HEK293 (cell line): ENCODE data around the gene KLHL36.

Experiments used
- TCF7L2 ChIP-seq: IDR thresholded peaks from 2 replicates; pipeline ENCODE4 v1.6.1; 2011; ENCODE audit warnings: low read depth, mild to moderate bottlenecking, inconsistent platforms, low read length, moderate library complexity, borderline replicate concordance
- ZBTB21 ChIP-seq: fragments of 450-650 bp; formaldehyde crosslinking; IDR thresholded peaks from 2 replicates; pipeline ENCODE4 v1.5.1; 2017; ENCODE audit warnings: missing biosample characterization, missing genetic modification characterization
- ZBTB7A ChIP-seq: fragments of 450-650 bp; formaldehyde crosslinking; IDR thresholded peaks from 2 replicates; pipeline ENCODE4 v1.5.1; 2016; ENCODE audit warnings: low read depth, missing biosample characterization, missing genetic modification characterization
- ZNF302 ChIP-seq: fragments of 450-650 bp; formaldehyde crosslinking; IDR thresholded peaks from 2 replicates; pipeline ENCODE4 v1.5.1; 2016; ENCODE audit warnings: missing biosample characterization, missing genetic modification characterization, low read depth
- ZNF311 ChIP-seq: fragments of 450-650 bp; formaldehyde crosslinking; IDR thresholded peaks from 2 replicates; pipeline ENCODE4 v1.5.1; 2017; ENCODE audit warnings: missing biosample characterization, missing genetic modification characterization, borderline replicate concordance
- ZNF37A ChIP-seq: fragments of 450-650 bp; IDR thresholded peaks from 2 replicates; pipeline ENCODE4 v1.5.1; 2018; ENCODE audit warnings: missing biosample characterization, missing genetic modification characterization
- ZNF510 ChIP-seq: fragments of 450-650 bp; formaldehyde crosslinking; IDR thresholded peaks from 2 replicates; pipeline ENCODE4 v1.5.1; 2018; ENCODE audit warnings: mild to moderate bottlenecking, missing genetic modification characterization, missing biosample characterization; ENCODE audit not compliant: insufficient replicate concordance
- ZNF768 ChIP-seq: fragments of 450-650 bp; formaldehyde crosslinking; IDR thresholded peaks from 2 replicates; pipeline ENCODE4 v1.5.1; 2018; ENCODE audit warnings: missing biosample characterization, mild to moderate bottlenecking, missing genetic modification characterization
- ZNF837 ChIP-seq: fragments of 450-650 bp; formaldehyde crosslinking; IDR thresholded peaks from 2 replicates; pipeline ENCODE4 v1.5.1; 2016; ENCODE audit warnings: missing biosample characterization, missing genetic modification characterization
- TF ChIP-seq, protein P1 (sequence below): fragments of 450-650 bp; formaldehyde crosslinking; IDR thresholded peaks from 2 replicates; pipeline ENCODE4 v1.5.1; 2016; ENCODE audit warnings: missing biosample characterization, missing genetic modification characterization
- TF ChIP-seq, protein P2 (sequence below): fragments of 450-650 bp; formaldehyde crosslinking; IDR thresholded peaks from 2 replicates; pipeline ENCODE4 v1.5.1; 2017; ENCODE audit warnings: missing biosample characterization, missing genetic modification characterization

DNA sequence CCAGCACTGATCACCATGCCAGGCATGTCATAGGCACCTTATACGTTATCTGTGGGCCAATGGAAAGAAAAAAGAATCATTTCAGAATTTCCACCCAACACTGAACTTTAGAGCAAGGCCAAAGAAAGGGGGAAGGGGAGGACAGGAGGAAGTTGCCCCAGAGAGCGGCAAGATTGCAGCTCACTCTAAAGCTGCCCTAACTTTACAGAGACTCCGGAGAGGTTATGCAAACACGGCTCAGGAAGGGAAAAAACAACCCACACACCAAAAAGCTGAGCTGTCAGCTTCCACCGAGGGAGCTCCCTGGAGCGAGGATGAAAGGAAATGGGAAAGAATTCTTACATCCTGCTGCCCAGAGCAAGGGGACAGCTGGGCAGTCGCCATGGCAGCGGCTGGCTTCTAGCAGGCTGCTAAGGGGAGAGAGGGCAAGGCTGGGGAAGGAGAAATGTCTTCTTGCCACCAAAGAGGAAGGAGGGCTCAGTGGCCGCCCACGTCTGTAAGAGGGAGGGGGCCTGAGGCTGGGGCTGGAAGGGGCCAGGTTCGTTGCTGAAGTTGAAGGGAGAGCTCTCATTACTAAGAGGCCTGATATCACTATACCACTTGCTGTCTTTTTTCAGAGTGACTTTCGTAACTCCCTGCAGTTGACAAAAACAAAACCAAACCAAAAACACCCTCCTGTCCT is 48.6 kb upstream of the KLHL36 start:
- TF ChIP-seq, protein P1, sequence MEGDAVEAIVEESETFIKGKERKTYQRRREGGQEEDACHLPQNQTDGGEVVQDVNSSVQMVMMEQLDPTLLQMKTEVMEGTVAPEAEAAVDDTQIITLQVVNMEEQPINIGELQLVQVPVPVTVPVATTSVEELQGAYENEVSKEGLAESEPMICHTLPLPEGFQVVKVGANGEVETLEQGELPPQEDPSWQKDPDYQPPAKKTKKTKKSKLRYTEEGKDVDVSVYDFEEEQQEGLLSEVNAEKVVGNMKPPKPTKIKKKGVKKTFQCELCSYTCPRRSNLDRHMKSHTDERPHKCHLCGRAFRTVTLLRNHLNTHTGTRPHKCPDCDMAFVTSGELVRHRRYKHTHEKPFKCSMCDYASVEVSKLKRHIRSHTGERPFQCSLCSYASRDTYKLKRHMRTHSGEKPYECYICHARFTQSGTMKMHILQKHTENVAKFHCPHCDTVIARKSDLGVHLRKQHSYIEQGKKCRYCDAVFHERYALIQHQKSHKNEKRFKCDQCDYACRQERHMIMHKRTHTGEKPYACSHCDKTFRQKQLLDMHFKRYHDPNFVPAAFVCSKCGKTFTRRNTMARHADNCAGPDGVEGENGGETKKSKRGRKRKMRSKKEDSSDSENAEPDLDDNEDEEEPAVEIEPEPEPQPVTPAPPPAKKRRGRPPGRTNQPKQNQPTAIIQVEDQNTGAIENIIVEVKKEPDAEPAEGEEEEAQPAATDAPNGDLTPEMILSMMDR (tag by site-specific recombination): no peak
- TF ChIP-seq ZNF37A (no peak), ZBTB21 (tag by site-specific recombination) (no peak), ZNF311 (tag by site-specific recombination) (no peak), ZBTB7A (tag by site-specific recombination) (no peak), ZNF768 (tag by site-specific recombination) (no peak), TCF7L2 (no peak), ZNF837 (tag by site-specific recombination) (no peak), ZNF302 (tag by site-specific recombination) (no peak), ZNF510 (tag by site-specific recombination) (no peak)
- TF ChIP-seq, protein P2, sequence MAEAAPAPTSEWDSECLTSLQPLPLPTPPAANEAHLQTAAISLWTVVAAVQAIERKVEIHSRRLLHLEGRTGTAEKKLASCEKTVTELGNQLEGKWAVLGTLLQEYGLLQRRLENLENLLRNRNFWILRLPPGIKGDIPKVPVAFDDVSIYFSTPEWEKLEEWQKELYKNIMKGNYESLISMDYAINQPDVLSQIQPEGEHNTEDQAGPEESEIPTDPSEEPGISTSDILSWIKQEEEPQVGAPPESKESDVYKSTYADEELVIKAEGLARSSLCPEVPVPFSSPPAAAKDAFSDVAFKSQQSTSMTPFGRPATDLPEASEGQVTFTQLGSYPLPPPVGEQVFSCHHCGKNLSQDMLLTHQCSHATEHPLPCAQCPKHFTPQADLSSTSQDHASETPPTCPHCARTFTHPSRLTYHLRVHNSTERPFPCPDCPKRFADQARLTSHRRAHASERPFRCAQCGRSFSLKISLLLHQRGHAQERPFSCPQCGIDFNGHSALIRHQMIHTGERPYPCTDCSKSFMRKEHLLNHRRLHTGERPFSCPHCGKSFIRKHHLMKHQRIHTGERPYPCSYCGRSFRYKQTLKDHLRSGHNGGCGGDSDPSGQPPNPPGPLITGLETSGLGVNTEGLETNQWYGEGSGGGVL (tag by site-specific recombination): no peak
